OCI-LY1 (cell line): ENCODE results near the gene NIT1.
A peak's percentile ranks its signal among the peaks of the same experiment; 100 is the strongest.

ENCODE experiments used
- H2AFZ ChIP-seq: fragments of 200-600 bp; sonication (generic), shearing (Covaris generic); 2 replicates; pipeline ENCODE4 v1.6.0; 2014; ENCODE audit warnings: antibody characterized with exemption, mild to moderate bottlenecking, low read length
- H3F3A ChIP-seq: fragments of 200-600 bp; sonication (generic), shearing (Covaris generic); 2 replicates; pipeline ENCODE4 v1.6.0; 2014; ENCODE audit warnings: mild to moderate bottlenecking, antibody characterized with exemption, low read length, moderate library complexity; ENCODE audit not compliant: insufficient read depth
- H3K27ac ChIP-seq: fragments of 200-600 bp; sonication (generic); 2 replicates; pipeline ENCODE4 v1.5.1; 2014; ENCODE audit warnings: low read length, mixed run types, mild to moderate bottlenecking, low read depth; ENCODE audit not compliant: poor library complexity, severe bottlenecking
- H3K27me3 ChIP-seq: fragments of 200-600 bp; sonication (generic); 2 replicates; pipeline ENCODE4 v1.6.0; 2014; ENCODE audit warnings: antibody characterized with exemption, mild to moderate bottlenecking, low read length, moderate library complexity; ENCODE audit not compliant: insufficient read depth
- H3K36me3 ChIP-seq: fragments of 200-600 bp; sonication (generic); 2 replicates; pipeline ENCODE4 v1.6.1; 2014; ENCODE audit warnings: mild to moderate bottlenecking, antibody characterized with exemption, low read length, moderate library complexity, mixed read lengths; ENCODE audit not compliant: insufficient read depth
- H3K4me1 ChIP-seq: fragments of 200-600 bp; sonication (generic); 2 replicates; pipeline ENCODE4 v1.5.1; 2014; ENCODE audit warnings: mild to moderate bottlenecking, low read length, moderate library complexity; ENCODE audit not compliant: insufficient read depth, severe bottlenecking
- H3K4me2 ChIP-seq: fragments of 200-600 bp; sonication (generic), shearing (Covaris generic); 2 replicates; pipeline ENCODE4 v1.6.1; 2014; ENCODE audit warnings: low read length
- H3K4me3 ChIP-seq: fragments of 200-600 bp; sonication (generic); 2 replicates; pipeline ENCODE4 v1.5.1; 2014; ENCODE audit warnings: low read length, low read depth, mild to moderate bottlenecking, mixed read lengths; ENCODE audit not compliant: poor library complexity, severe bottlenecking
- H3K79me2 ChIP-seq: fragments of 200-600 bp; shearing (Covaris generic); 2 replicates; pipeline ENCODE4 v1.6.1; 2016; ENCODE audit warnings: mixed run types, low read length, mixed read lengths; ENCODE audit not compliant: insufficient read depth
- H3K9ac ChIP-seq: fragments of 200-600 bp; sonication (generic), shearing (Covaris generic); 2 replicates; pipeline ENCODE4 v1.6.1; 2014; ENCODE audit warnings: mild to moderate bottlenecking, low read length, mixed read lengths
- H3K9me2 ChIP-seq: fragments of 200-600 bp; sonication (generic), shearing (Covaris generic); 2 replicates; pipeline ENCODE4 v1.6.1; 2014; ENCODE audit warnings: low read depth, mild to moderate bottlenecking, low read length, mixed read lengths
- H3K9me3 ChIP-seq: fragments of 200-600 bp; shearing (Covaris generic); 2 replicates; pipeline ENCODE4 v1.6.1; 2014; ENCODE audit warnings: low read length, mixed read lengths
- H4K20me1 ChIP-seq: fragments of 200-600 bp; sonication (generic), shearing (Covaris generic); 2 replicates; pipeline ENCODE4 v1.6.0; 2016; ENCODE audit warnings: mild to moderate bottlenecking, low read length; ENCODE audit not compliant: insufficient read depth
- CTCF ChIP-seq: fragments of 200-600 bp; sonication (generic), shearing (Covaris generic); IDR thresholded peaks from 2 replicates; pipeline ENCODE4 v1.5.1; 2017; ENCODE audit warnings: mild to moderate bottlenecking, antibody characterized with exemption, low read length, moderate library complexity, mixed read lengths
- EZH2 ChIP-seq: fragments of 200-600 bp; sonication (generic), shearing (Covaris generic); IDR thresholded peaks from 2 replicates; pipeline ENCODE4 v1.8.0; 2017; ENCODE audit warnings: borderline replicate concordance, mixed run types, mild to moderate bottlenecking, antibody characterized with exemption, low read length, moderate library complexity, mixed read lengths

The NIT1 gene

GRCh38 chr1:161089251-161089924 is 28.5 kb upstream of the NIT1 start, which contains the start of gene NECTIN4:
TSS of gene NECTIN4 (minus strand) at chr1:161089558. CDS start at chr1:161089296, 262 bp downstream.
- no peak within 1 kb of the TSS for H2AFZ ChIP-seq
- no peaks in the 10 kb centered on the region for H4K20me1 ChIP-seq
- H3K9me3 ChIP-seq, result no peaks in the 10 kb centered on the region
- H3K27ac ChIP-seq, result no peak within 1 kb of the TSS
- H3K4me3 ChIP-seq, result no peak within 1 kb of the TSS
- TF ChIP-seq CTCF, result peak; percentile 15; the same call in 1 of the 2 replicates
- no peak for TF ChIP-seq EZH2
- H3K9me2 ChIP-seq, result no peaks in the 10 kb centered on the region
- no peaks in the 10 kb centered on the region for H3F3A ChIP-seq
- no peak within 1 kb of the TSS for H3K9ac ChIP-seq
- H3K79me2 ChIP-seq, result no peaks in the 10 kb centered on the region
- no peaks in the 10 kb centered on the region for H3K36me3 ChIP-seq
- H3K27me3 ChIP-seq, result no peaks in the 10 kb centered on the region; the same call in 1 of the 2 replicates
- H3K4me1 ChIP-seq, result no peaks in the 10 kb centered on the region
- H3K4me2 ChIP-seq, result no peak within 1 kb of the TSS

GRCh38 chr1:161089938-161090337 is 28.0 kb upstream of the NIT1 start:
- H3K9me3 ChIP-seq, result no peaks in the 10 kb centered on the region
- no peaks in the 10 kb centered on the region for H3K4me1 ChIP-seq
- no peak for TF ChIP-seq EZH2
- TF ChIP-seq CTCF, result no peak
- H3K9me2 ChIP-seq, result no peaks in the 10 kb centered on the region
- no peak overlapping the region for H3K9ac ChIP-seq
- H2AFZ ChIP-seq, result no peak overlapping the region
- H3F3A ChIP-seq, result no peaks in the 10 kb centered on the region
- no peaks in the 10 kb centered on the region for H3K79me2 ChIP-seq
- no peak overlapping the region for H3K4me2 ChIP-seq
- no peaks in the 10 kb centered on the region for H3K36me3 ChIP-seq
- no peak overlapping the region for H3K4me3 ChIP-seq
- no peaks in the 10 kb centered on the region for H4K20me1 ChIP-seq
- no peak overlapping the region for H3K27ac ChIP-seq
- H3K27me3 ChIP-seq, result no peaks in the 10 kb centered on the region; the same call in 1 of the 2 replicates

- no peaks in the 10 kb centered on the region for H4K20me1 ChIP-seq
- H3K4me3 ChIP-seq, result no peak overlapping the region
- H3F3A ChIP-seq, result no peaks in the 10 kb centered on the region
- H3K9me2 ChIP-seq, result no peaks in the 10 kb centered on the region
- H3K36me3 ChIP-seq, result no peaks in the 10 kb centered on the region
- no peak overlapping the region for H3K4me2 ChIP-seq
- TF ChIP-seq EZH2 (no peak), CTCF (no peak)
- no peak overlapping the region for H2AFZ ChIP-seq
- H3K27ac ChIP-seq, result no peak overlapping the region
- no peak overlapping the region for H3K9ac ChIP-seq
- H3K4me1 ChIP-seq, result no peaks in the 10 kb centered on the region
- no peaks in the 10 kb centered on the region for H3K9me3 ChIP-seq
- no peaks in the 10 kb centered on the region; the same call in 1 of the 2 replicates for H3K27me3 ChIP-seq
- H3K79me2 ChIP-seq, result no peaks in the 10 kb centered on the region
Measured at GRCh38 chr1:161090617-161091016, 27.3 kb upstream of the NIT1 start.
